ENCODE data around the gene FGFR1OP2. TPM values are rescaled to one million over a fixed set of nuclear protein-coding genes. Genes with fewer than 3 reads are reported as not detected.

The FGFR1OP2 gene
- total RNA-seq, 4 donors from 2014 or later: 43.8 to 56.4 (median 45.9) TPM

DNA sequence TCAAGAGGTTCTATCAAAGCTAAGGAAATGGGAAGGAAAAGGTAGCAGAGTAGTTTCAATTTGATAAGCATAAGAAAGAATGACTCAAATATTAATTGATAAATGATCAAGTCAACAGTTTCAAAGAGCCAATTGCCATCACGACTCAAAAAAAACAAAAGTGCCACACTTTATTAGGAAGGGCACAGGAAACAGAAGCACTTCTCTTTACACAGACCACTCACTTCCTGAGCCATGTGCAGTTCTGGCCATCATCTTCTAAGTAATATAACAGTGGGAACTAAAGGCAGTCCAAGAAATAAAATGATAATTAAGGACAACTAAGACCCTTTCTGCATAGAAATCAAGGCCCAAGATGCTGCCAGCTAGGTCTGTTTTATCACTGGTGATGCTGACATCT is 62.7 kb downstream of the FGFR1OP2 start:
- H3K27me3 ChIP-seq: no peaks in the 10 kb centered on the region
- H3K4me1 ChIP-seq: peaks cover 0 to 5% of the 10 kb centered on the region in 2 donors
- H3K9me3 ChIP-seq: no peaks in the 10 kb centered on the region
- no peak overlapping the region for H3K4me3 ChIP-seq
- peaks cover 0 to 5% of the 10 kb centered on the region in 2 donors for H3K36me3 ChIP-seq
- intact Hi-C loops (cut with DNase I; ENCODE audit: low total_unique reads) (no loop called here), in situ Hi-C loops (cut with MboI; ENCODE audit: low sequenced_read_pairs in 4 of 4) (loop anchor here in 1 of 4 donors (25.0 kb wide), 1 partner anchor 311 kb away; no protein-coding TSS in a partner anchor)
- TF ChIP-seq, protein P1, sequence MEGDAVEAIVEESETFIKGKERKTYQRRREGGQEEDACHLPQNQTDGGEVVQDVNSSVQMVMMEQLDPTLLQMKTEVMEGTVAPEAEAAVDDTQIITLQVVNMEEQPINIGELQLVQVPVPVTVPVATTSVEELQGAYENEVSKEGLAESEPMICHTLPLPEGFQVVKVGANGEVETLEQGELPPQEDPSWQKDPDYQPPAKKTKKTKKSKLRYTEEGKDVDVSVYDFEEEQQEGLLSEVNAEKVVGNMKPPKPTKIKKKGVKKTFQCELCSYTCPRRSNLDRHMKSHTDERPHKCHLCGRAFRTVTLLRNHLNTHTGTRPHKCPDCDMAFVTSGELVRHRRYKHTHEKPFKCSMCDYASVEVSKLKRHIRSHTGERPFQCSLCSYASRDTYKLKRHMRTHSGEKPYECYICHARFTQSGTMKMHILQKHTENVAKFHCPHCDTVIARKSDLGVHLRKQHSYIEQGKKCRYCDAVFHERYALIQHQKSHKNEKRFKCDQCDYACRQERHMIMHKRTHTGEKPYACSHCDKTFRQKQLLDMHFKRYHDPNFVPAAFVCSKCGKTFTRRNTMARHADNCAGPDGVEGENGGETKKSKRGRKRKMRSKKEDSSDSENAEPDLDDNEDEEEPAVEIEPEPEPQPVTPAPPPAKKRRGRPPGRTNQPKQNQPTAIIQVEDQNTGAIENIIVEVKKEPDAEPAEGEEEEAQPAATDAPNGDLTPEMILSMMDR (IDR thresholded peaks at IDR 0.05 in 4 of 5, conservative IDR thresholded peaks at IDR 0.05 in 1 of 5): no peak
- TF ChIP-seq POLR2A (IDR thresholded peaks at IDR 0.05): no peak
- ATAC-seq: no peak
- no peak for DNase-seq
- H3K27ac ChIP-seq: no peak overlapping the region

DNA sequence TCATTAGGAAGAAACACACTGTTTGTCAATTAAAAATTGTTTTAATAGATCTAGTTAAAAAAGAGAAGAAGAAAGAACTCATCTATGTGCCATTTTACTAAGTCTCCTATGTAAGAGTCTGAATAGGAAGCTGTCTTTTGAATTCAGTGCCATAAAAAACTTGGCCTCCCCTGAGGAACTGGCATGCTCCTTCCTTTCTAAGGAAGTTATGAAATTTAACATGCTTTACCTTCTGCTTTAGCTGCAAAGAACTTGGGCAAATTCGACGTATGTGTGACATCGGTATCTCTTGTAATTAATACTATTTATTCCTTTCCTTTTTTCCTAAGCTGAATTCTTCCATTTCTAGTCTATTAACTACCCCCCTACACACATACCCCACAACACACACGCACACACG is 63.4 kb downstream of the FGFR1OP2 start:
- in situ Hi-C loops (cut with MboI; ENCODE audit: low sequenced_read_pairs in 4 of 4) (loop anchor here in 1 of 4 donors (25.0 kb wide), 1 partner anchor 311 kb away; no protein-coding TSS in a partner anchor), intact Hi-C loops (cut with DNase I; ENCODE audit: low total_unique reads) (no loop called here)
- ATAC-seq (no peak), DNase-seq (no peak)
- Histone ChIP-seq H3K36me3 (no peaks in the 10 kb centered on the region), H3K27ac (no peak overlapping the region), H3K4me1 (peaks cover 0 to 5% of the 10 kb centered on the region in 2 donors), H3K9me3 (no peaks in the 10 kb centered on the region), H3K4me3 (no peak overlapping the region), H3K27me3 (no peaks in the 10 kb centered on the region)
- TF ChIP-seq POLR2A (IDR thresholded peaks at IDR 0.05): no peak
- TF ChIP-seq, protein P1 (IDR thresholded peaks at IDR 0.05 in 4 of 5, conservative IDR thresholded peaks at IDR 0.05 in 1 of 5): no peak

DNA sequence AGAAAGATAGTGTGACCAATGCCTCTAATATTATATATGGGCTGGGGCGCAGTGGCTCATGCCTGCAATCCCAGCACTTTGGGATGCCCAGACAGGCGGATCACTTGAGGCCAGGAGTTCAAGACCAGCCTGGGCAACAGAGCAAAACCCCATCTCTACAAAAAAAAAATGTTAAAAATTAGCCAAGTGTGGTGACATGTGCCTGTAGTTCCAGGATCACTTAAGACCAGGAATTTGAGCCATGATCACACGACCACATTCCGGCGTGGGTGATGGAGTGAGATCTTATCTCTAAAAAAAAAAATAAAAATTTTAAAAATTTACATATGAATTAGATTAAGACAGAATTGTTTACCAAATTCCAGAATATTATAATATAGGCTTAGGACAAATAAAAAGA is 63.9 kb downstream of the FGFR1OP2 start:
- Histone ChIP-seq H3K36me3 (no peaks in the 10 kb centered on the region), H3K4me1 (peaks cover 0 to 5% of the 10 kb centered on the region in 2 donors), H3K4me3 (no peak overlapping the region), H3K27ac (no peak overlapping the region), H3K27me3 (no peaks in the 10 kb centered on the region), H3K9me3 (no peaks in the 10 kb centered on the region)
- DNase-seq (no peak), ATAC-seq (no peak)
- in situ Hi-C loops (cut with MboI; ENCODE audit: low sequenced_read_pairs in 4 of 4) (loop anchor here in 1 of 4 donors (25.0 kb wide), 1 partner anchor 310 kb away; no protein-coding TSS in a partner anchor), intact Hi-C loops (cut with DNase I; ENCODE audit: low total_unique reads) (no loop called here)
- TF ChIP-seq, protein P1 (IDR thresholded peaks at IDR 0.05 in 4 of 5, conservative IDR thresholded peaks at IDR 0.05 in 1 of 5): no peak

DNA sequence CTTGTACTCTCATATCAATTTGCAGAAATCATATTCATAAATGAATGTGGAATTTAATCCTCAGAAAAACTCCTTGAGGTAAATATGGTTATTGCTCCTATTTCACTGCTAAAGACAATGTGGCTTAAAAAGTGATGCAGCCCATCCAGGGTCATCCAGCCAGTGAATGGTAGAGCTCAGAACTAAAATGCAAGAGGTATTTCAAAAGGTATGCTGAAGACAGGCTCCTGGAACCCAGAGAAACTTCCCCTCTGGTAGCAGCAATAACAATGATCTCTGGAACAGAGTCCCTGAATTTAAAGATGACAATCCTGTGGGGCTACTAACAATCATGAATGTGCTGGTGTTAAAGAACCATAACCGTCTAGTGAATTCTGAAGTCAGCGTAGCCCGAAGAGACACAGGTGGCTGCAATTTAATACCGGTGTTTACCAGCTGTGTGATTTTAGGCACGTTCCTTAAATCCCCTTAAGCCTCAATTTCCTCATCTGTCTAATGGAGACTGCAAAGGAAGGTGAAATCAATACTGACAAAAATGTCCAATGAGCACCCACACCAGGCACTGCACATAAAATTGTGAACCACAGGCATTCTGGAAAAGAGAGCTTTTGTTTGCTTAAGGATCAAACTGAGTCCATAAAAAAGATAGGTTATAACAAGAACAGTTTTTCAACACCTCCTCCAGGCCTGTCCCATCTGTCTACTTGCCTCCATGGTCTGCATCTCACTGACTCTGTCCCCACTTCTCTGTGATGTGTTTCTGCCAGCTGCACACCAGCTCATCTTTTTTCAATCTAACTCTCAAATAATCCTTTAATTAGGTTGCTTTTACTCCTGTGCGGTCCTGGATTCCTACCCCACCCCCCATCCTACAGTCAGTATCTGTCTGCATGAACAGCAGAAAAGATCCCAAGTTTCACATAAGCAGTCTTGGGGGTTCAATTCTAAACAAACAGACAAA is 65.4 kb downstream of the FGFR1OP2 start:
- intact Hi-C loops (cut with DNase I; ENCODE audit: low total_unique reads): no loop called here
- H3K4me3 ChIP-seq: no peak overlapping the region
- TF ChIP-seq, protein P1 (IDR thresholded peaks at IDR 0.05 in 4 of 5, conservative IDR thresholded peaks at IDR 0.05 in 1 of 5): no peak
- TF ChIP-seq POLR2A (IDR thresholded peaks at IDR 0.05): no peak
- no peak overlapping the region for H3K27ac ChIP-seq
- in situ Hi-C loops (cut with MboI; ENCODE audit: low sequenced_read_pairs in 4 of 4): loop anchor here in 1 of 4 donors (25.0 kb wide), 1 partner anchor 309 kb away; no protein-coding TSS in a partner anchor
- ATAC-seq (no peak), DNase-seq (no peak)
- no peaks in the 10 kb centered on the region for H3K9me3 ChIP-seq
- H3K4me1 ChIP-seq: peaks cover 0 to 5% of the 10 kb centered on the region in 2 donors
- no peaks in the 10 kb centered on the region for H3K36me3 ChIP-seq
- H3K27me3 ChIP-seq: no peaks in the 10 kb centered on the region

All from gastrocnemius medialis (tissue), 4 donors.